GM21529 (cell line): ENCODE measurements around the gene SSC4D.
"Not testable (repeated sequence)": the region's sequence is repeated elsewhere in the genome, so short reads cannot be mapped to it uniquely, and the experiment has no call there.

Experiments used
- ATAC-seq: cut with Tn5 transposase; IDR thresholded peaks from one replicate; pipeline ENCODE4 v1.9.1; 2021; ENCODE audit not compliant: unreplicated experiment

The SSC4D gene

DNA sequence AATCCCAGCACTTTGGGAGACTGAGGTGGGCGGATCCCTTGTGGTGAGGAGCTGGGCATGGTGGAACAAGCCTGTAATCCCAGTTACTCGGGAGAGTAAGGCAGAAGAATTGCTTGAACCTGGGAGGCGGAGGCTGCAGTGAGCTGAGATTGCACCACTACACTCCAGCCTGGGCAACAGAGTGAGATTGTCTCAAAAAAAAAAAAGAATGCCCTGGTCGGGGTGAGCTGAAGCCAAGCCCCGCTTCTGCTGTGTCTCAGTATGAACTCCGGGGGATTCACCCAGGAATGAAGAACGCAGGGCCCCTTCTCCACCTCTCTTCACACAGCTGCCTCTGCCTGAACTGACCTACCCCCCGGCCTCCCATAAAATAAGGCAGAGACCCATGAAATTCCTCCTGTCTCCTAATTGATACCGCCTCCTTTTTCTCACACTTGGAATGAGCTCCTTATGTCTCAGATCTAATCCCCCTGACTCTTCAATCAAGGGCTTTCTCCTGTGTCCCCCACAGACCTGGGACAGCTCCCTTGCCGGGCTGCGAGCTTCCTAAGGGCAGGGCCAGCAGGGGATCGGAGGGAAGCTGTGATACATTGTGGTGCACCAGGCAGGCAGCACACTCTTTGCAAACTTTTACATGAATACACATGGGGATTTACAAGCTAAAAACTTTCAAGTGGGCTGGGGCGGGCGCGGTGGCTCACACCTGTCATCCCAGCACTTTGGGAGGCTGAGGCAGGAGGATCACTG is 14.3 kb upstream of the SSC4D start:
- no peak for ATAC-seq

DNA sequence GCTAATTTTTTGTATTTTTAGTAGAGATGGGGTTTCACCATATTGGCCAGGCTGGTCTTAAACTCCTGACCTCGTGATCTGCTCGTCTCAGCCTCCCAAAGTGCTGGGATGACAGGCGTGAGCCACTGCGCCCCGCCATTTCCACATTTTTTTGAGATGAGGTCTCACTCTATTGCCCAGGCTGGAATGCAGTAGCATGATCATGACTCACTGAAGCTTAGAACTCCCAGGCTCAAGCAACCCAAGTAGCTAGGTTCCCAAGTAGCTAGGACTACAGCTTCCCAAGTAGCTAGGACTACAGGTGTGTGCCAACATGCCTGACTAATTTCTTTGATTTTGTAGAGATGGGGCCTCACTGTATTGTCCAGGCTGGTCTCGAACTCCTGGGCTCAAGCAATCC is 11.6 kb upstream of the SSC4D start:
- not testable (repeated sequence) for ATAC-seq

DNA sequence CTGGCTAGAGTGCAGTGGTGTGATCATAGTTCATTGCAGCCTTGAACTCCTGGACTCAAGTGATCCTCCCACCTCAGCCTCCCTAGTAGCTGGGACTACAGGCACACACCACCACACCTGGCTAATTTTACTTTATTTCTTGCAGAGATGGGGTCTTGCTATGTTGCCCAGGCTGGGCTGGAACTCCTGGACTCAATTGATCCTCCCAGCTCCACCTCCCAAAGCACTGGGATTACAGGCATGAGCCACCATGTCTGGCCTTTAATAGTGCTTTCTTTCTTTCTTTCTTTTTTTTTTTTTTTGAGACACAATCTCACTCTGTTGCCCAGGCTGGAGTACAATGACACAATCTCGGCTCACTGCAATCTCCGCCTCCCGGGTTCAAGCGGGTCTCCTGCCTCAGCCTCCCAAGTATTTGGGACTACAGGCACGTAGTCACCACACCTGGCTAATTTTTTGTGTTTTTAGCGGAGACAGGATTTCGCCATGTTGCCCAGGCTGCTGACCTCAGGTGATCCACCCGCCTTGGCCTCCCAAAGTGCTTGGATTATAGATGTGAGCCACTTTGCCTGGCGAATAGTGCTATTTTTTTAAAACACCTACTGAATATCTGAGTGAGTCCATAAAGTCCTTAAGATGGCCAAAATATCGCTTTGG is 8.3 kb upstream of the SSC4D start:
- ATAC-seq = not testable (repeated sequence)

DNA sequence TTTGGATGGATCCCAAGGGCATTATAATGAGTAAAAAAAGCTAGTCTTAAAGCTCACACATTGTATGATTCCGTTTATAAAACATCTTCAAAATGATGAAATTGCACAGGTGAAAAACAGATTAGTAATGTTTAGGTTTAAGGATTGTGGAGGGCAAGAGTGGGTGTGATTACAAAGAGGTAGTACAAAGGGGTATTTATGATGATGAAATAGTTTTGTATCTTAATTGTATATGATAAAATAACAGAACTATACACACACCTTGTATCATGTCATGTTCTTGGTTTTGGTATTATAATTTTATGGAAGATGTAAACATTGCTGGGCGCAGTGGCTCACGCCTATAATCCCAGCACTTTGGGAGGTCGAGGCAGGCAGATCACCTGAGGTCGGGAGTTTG is 2.8 kb upstream of the SSC4D start:
- no peak for ATAC-seq

DNA sequence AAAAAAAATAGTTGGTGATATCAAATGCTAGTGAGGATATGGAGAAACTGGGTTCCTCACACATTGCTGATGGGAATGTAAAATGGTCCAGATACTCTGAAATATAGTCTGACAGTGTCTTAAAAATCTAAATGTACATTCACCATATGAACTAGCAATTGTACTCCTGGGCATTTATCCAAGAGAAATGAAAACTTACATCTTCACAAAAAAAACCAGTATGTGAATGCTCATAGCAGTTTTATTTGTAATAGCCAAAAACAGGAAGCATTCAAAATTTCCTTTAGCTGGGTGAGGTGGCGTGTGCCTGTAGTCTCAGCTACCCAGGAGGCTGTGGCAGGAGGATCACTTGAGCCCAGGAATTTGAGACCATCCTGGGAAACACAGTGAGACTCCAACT is 2.1 kb upstream of the SSC4D start:
- no peak for ATAC-seq

DNA sequence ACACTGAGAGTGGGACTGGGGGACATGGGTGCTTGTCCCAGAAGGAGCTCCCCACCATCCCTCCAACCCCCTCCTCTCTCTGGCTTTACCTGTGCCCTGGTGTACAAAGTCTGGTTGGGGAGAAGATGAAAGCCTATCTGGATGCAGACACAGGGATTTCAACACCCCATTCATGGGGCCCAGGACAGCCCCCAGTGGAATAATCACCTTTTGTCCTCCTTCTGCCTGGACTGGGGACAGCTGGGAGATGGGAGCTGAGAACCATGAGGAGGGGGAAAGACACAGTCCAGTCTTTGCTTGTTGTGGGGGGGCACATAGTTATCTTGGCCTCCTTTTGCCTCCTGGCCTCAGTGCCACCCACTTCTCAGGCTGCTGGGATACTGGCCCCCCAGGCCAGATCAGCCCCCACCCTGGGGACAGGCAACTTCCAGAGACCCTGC is 1.4 kb downstream of the SSC4D start:
- no peak for ATAC-seq

DNA sequence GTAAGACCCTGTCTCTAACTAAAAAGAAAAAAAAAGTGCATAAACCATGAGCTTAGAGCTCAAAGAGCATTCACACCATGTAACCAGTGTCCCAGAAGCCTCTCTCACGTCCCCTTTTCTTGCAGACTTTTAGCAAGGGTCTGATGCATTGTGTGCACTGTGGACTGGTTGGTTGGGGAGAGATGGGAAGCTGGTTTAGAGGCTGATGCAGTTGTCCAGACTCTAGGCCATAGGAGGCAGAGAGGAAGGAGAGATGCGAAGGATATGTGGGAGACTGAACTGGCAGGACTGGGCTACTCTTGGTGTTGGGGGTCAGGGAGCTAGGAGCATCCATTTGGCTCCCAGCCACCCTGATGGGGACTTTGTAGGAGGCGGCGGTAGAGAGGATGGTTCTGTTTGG is 1.8 kb downstream of the SSC4D start:
- no peak for ATAC-seq

DNA sequence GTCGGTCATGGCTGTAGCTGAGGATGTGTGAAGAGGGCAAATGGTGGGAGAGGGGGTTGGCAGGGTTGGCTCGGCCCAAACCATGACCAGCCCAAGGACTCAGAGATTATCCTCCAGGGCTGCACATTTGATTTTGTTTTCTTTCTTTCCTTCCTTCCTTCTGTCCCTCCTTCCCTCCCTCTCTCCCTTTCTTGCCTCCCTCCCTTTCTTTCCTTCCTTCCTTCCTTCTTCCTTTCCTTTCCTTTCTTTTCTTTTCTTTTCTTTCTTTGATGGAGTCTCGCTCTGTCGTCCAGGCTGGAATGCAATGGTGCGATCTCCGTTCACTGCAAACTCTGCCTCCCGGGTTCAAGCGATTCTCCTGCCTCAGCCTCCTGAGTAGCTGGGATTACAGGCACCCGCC is 3.8 kb downstream of the SSC4D start:
- no peak for ATAC-seq

DNA sequence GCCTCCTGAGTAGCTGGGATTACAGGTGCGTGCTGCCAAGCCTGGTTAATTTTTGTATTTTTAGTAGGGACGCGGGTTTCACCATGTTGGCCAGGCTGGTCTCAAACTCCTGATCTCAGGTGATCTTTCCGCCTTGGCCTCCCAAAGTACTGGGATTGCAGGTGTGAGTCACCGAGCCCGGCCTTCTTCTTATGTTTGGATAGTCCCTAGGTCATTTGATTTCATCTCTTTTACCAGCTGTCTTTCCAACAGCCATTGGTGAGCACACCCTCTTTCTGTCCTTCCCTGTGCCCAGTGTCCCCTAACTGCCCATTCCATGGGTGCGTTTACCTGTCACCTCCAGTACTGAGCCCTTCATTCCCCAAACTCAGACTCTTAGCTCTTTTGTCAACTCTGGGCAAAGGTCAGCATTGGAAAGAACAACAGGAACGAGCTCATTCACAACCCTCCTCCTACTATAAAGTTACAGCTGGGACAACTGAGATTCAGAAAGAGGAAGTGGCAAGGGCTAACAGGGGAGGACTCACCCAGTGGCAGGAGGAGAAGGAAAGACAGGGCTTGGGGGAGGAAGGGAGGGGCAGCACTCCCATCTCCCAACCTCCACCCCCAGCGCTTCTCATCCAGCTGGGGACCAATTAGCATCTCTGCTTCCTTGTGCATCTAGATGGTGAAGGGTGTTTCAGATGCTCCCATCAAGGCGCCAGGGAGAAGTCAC is 5.6 kb downstream of the SSC4D start:
- peak; percentile 55 for ATAC-seq

DNA sequence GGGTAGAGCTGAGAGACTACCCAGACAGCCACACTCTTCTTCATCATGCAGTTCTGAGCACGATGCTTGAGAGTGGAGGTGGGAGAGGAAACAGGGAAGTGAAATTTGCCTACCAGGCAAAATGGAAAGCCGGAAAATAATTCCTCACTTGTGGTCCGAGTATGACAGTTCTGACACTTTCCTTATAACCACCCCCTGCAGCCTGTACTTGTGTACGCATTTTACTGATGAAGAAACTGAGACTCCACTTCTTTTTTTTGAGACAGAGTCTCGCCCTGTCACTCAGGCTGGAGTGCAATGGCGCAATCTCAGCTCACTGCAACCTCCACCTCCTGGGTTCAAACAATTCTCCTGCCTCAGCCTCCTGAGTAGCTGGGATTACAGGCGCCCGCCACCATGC is 6.4 kb downstream of the SSC4D start:
- ATAC-seq = not testable (repeated sequence)

DNA sequence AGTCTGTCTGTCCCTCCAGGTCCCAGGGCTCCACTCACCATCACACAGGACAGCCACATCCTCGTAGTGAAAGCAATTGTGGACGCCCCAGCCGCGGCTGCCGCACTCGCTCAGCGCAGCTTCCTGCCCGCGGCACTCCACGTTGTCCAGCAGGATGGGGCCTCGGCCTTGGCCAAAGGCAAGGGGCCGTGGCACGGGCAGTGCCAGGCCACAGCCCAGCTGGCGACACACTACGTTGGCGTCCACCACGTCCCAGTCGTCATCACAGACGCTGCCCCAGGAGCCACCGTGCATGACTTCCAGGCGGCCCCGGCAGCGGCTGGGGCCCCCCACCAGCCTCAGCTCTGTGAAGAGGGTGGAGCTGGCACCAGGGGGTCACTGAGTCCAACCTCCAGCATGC is 9.2 kb downstream of the SSC4D start:
- ATAC-seq = no peak

DNA sequence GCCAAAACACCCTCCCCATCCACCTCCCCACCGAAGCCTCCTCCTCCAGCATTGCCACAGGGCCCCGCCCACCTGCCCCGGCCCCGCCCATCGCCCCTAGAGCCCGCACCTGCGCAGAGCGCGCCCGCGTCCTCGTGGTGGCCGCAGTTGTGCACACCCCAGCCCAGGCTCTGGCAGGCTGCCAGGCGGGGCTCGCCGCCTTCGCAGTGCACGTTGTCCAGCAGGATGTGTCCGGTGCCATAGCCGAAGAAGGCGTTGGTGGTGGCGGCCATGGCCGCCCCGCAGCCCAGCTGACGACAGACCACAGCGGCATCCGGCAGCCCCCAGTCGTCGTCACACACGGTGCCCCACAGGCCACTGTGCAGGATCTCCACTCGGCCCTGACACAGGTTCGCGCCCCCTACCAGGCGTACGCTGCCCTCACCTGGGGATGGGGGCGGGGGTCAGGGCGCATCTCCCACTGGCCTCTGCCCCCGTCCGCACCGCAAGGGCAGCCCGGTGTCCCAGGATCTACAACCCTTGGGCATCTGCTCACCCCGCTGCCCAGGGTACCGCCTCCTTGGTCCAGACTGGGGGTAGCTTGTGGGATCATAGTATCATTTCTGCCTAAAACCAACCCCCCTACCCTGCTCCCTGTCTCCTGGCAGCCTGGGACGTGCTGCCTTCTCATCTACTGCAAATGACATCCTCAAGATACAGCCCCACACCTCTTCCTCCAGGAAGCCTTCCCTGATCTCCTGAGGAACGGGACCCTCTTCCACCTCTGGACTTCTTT is 11.9 kb downstream of the SSC4D start:
- no peak for ATAC-seq

DNA sequence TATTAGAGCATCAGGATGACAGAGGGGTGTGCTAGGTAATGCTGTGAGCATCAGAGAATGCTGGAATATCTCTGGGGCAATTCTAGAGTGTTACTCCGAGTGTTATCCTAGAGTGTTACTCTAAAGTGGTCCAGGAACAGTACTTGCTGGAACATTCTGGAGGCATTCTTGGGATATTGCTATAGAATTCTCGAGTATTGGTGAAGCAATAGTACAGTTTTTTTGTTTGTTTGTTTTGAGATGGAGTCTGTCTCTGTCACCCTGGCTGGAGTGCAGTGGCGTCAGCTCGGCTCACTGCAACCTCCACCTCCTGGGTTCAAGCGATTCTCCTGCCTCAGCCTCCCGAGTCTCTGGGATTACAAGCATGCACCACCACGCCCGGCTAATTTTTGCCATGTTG is 12.6 kb downstream of the SSC4D start:
- ATAC-seq = no peak

DNA sequence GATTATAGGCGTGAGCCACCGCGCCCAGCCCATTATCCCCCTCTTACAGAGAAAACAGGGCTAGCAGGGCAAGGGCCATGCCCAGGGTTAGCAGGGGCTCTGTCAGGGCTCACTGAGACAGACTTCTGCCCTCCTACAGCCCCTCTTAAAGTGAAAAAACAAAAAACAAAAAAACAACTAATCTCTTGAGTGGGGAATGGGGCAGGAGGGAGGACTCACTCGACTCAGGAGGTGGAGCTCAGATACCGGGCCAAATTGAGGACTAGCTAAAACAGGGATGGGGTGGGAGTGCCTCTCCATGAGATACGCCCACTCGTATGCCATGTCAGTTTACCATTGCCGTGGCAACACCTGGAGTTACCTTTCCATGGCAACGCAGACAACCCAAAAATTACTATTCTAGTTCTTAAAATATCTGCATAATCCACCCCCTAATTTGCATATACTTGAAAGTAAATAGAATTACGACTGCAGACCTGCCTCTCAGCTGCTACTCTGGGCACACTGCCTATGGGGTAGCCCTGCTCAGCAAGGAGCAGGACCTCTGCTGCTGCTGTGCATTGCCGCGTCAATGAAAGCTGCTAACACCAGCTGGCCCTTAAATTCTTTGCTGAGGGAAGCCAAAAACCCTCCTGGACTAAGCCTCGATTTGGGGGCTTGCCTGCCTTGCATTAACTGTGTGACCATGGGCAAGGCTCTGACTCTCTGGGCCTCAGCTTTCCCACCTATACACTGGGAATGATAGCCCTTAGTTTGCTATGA is 13.4 kb downstream of the SSC4D start:
- ATAC-seq = no peak

DNA sequence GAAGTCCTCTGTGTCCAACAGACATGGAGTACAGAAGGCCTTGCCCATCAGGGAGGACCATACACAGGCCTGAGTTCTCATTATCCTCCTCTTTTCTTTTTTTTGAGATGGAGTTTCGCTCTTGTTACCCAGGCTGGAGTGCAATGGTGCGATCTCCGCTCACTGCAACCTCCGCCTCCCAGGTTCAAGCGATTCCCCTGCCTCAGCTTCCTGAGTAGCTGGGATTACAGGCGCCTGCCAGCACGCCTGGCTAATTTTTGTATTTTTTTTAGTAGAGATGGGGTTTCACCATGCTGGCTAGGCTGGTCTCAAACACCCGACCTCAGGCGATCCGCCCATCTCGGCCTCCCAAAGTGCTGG is 13.9 kb downstream of the SSC4D start:
- ATAC-seq = not testable (repeated sequence)

DNA sequence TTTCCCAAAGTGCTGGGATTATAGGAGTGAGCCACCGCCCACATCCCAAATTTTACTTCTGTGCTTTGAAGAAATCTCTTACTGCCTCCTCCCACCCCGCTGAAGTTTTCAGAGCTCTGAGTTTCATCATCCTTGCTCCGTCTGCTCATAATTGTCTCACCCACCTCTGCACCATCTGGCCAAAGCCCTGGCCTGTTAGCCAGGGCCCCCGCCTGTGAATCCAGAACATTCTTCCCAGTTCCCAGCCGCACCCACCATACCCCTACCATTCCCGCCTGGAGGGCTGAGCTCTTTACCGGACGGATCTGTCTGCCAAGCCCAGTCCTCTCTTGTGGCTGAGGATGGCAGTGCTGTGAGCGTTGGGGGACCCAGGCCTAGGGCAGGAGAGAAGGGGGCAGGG is 14.5 kb downstream of the SSC4D start:
- ATAC-seq = no peak

DNA sequence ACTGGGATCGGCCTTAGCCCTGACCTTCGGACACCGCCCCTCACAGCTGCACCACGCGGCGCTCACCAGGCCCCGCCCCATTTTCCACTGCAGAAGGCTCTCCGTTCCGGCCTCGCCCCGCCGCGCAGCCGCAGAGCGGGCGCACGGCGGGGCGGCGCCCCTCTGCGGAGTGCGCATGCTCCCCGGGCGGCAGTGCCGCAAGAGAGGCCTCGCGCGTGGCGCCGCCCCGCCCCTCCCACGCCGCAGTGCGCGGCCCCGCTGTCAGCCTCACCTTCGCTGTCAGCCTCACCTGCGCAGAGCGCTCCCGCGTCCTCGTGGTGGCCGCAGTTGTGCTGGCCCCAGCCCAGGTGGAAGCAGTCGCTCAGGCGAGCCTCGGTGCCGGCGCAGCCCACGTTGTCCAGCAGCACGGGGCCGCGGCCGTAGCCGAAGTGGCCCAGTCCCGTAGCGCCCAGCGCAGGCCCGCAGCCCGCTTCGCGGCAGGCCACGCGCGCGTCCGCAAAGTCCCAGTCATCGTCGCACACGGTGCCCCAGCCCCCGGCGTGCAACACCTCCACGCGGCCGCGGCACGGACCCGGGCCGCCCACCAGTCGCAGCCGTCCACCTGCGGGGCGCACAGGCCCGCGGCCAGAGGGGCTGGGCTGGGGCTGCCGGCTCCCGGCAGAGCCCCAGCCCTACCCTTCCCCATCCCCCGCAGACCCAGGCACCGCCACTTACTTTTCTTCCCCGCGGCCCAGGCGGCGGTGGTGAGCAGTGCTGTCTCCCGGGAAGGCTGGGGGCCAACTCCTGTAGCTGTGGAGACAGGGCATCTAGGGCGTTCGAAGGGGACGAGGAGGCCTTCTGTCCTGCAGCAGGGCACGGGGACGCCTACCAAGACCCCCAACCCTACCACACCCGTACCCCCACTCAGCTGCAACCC is 16.1 kb downstream of the SSC4D start:
- ATAC-seq = peak; percentile 86

DNA sequence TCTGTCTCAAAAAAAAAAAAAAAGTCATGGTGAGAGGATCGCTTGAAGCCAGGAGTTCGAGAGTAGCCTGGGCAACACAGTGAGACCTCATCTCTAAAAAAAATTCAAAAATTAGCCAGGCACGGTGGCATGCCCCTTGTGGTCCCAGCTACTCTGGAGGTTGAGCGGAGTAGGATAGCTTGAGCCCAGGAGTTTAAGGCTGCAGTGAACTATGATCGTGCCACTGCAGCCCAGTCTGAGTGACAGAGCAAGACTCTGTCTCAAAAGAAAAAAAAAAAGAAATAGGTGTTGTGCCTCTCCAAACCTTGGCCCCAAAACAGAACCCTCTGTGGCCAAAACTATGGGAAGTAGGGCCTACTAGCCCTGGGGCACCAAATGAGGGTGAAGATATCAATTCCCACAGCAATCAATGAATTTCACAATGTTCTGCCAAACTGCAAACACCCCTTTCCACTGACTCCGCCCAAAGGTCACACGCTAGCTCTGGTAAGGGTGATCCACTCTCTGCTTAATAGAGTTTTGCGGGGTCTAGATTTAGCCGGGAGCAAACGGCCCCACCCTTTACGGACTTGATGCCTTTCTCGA is 16.9 kb downstream of the SSC4D start:
- no peak for ATAC-seq

DNA sequence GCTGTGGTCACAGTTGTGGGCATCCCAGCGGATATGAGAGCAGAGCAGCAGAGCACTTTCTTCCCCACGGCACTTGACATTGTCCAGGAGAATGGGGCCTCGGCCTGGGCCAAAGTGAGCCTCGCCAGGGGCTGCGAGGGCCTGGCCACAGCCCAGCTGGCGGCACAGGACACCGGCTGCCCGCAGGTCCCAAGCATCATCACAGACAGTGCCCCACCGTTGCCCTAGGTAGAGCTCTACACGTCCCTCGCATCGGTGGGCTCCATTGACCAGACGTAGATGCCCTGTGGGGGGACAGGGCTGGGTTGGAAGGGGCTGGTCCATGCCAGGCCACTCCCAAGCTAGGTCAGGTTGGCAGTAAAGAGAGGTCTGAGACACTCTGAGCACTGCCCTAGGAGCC is 19.4 kb downstream of the SSC4D start:
- ATAC-seq = no peak
